Endodermal cell (in vitro differentiated cells): Measurements from ENCODE around the gene SMPX. TPM values are rescaled to one million over a fixed set of nuclear protein-coding genes. Genes with fewer than 3 reads are reported as not detected.

Experiments
- DNase-seq: peaks from one replicate; pipeline ENCODE4 v3.0.0-alpha.2; 2017
- H3K27ac ChIP-seq: 2 replicates; pipeline ENCODE4 v1.5.1; 2013; ENCODE audit warnings: mild to moderate bottlenecking, low read depth, low read length, moderate library complexity
- H3K27me3 ChIP-seq: 2 replicates; pipeline ENCODE4 v1.6.1; 2013; ENCODE audit warnings: mild to moderate bottlenecking, low read length, moderate library complexity; ENCODE audit not compliant: insufficient read depth, control insufficient read depth, poor library complexity, severe bottlenecking
- H3K36me3 ChIP-seq: 2 replicates; pipeline ENCODE4 v1.7.0; 2013; ENCODE audit warnings: mild to moderate bottlenecking, low read length, moderate library complexity; ENCODE audit not compliant: control insufficient read depth, insufficient read depth
- H3K4me1 ChIP-seq: one replicate; pipeline ENCODE4 v1.7.0; 2013; ENCODE audit warnings: low read length; ENCODE audit not compliant: control insufficient read depth, insufficient read depth
- H3K4me3 ChIP-seq: 2 replicates; pipeline ENCODE4 v1.5.1; 2013; ENCODE audit warnings: mild to moderate bottlenecking, low read length, moderate library complexity
- H3K9ac ChIP-seq: 2 replicates; pipeline ENCODE4 v1.6.1; 2013; ENCODE audit warnings: mild to moderate bottlenecking, low read length, moderate library complexity; ENCODE audit not compliant: poor library complexity, severe bottlenecking; ENCODE audit errors: extremely low read depth
- H3K9me3 ChIP-seq: 2 replicates; pipeline ENCODE4 v1.6.1; 2013; ENCODE audit warnings: mild to moderate bottlenecking, low read length, moderate library complexity; ENCODE audit not compliant: control insufficient read depth
- H3K27ac Mint-ChIP-seq: 2 replicates; pipeline ENCODE4 v1.8.0; 2020; ENCODE audit warnings: mixed read lengths
- H3K27me3 Mint-ChIP-seq: 2 replicates; pipeline ENCODE4 v1.8.0; 2021; ENCODE audit warnings: mild to moderate bottlenecking, mixed read lengths; ENCODE audit not compliant: insufficient read depth
- H3K36me3 Mint-ChIP-seq: 2 replicates; pipeline ENCODE4 v1.8.0; 2020; ENCODE audit warnings: low read depth, mixed read lengths
- H3K4me1 Mint-ChIP-seq: 2 replicates; pipeline ENCODE4 v1.8.0; 2020; ENCODE audit warnings: mixed read lengths
- H3K4me3 Mint-ChIP-seq: 2 replicates; pipeline ENCODE4 v1.8.0; 2020; ENCODE audit warnings: mild to moderate bottlenecking, moderate library complexity, mixed read lengths
- H3K9me3 Mint-ChIP-seq: 2 replicates; pipeline ENCODE4 v1.8.0; 2020; ENCODE audit warnings: mild to moderate bottlenecking, mixed read lengths
- WGBS, 2 experiments: methylation state at CpG; one replicate each; pipeline versions ENCODE4 v1.1.5 to v1.1.7; 2013; ENCODE audit warnings: missing lambda C conversion rate in 2 of 2, mixed read lengths in 1 of 2; ENCODE audit not compliant: insufficient coverage in 1 of 2, insufficient read length in 1 of 2; 5-methylcytosine and 5-hydroxymethylcytosine counted together
- total RNA-seq, 2 donors: library from RNA; stranded (reverse); fragmentation: NEBNext Ultra II Directional in 1 of 2; extraction: Animal tissue kit (Norgen Biotek cat#: 25700) in 1 of 2; gene quantifications; 2 replicates in 1 of 2; 3 replicates in 1 of 2; pipeline ENCODE4 v1.2.1, GENCODE V29; 2021
- TF ChIP-seq, protein P1 (sequence below): fragments of 200-600 bp; sonication (generic); conservative IDR thresholded peaks from 2 replicates; pipeline ENCODE4 v1.5.0; 2021; ENCODE audit warnings: antibody characterized with exemption, mild to moderate bottlenecking

SMPX gene
- total RNA-seq, 2 donors from 2014 or later: 0.31 TPM; not detected in 1

DNA sequence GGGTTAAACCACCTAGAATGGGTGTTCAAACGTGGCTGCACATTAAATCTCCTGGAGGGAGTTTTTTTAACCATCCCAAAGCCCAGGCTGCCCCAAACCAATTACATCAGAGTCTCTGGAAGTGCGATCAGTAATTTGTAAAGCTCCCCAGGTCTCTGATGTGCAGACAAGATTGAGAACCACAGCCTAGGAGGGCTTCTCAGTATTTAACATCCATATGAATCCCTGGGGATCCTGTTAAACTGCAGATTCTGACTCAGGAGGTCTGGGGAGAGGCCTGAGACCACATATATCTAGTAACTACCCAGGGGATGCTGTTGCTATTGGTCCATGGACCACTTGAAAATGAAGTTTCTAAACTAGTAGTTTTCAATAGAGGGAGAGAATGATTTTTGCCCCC lies 42.6 kb downstream of the SMPX start:
- Mint-ChIP-seq H3K4me1 (peaks cover 4% of the 10 kb centered on the region), H3K9me3 (peaks cover 6% of the 10 kb centered on the region), H3K4me3 (no peak overlapping the region), H3K27ac (no peak overlapping the region), H3K36me3 (no peaks in the 10 kb centered on the region), H3K27me3 (no peaks in the 10 kb centered on the region)
- H3K9me3 ChIP-seq: no peaks in the 10 kb centered on the region
- no peaks in the 10 kb centered on the region for H3K36me3 ChIP-seq
- 83% methylated on average over 1 of the region's 2 CpGs for WGBS, 2 experiments
- TF ChIP-seq, protein P1, sequence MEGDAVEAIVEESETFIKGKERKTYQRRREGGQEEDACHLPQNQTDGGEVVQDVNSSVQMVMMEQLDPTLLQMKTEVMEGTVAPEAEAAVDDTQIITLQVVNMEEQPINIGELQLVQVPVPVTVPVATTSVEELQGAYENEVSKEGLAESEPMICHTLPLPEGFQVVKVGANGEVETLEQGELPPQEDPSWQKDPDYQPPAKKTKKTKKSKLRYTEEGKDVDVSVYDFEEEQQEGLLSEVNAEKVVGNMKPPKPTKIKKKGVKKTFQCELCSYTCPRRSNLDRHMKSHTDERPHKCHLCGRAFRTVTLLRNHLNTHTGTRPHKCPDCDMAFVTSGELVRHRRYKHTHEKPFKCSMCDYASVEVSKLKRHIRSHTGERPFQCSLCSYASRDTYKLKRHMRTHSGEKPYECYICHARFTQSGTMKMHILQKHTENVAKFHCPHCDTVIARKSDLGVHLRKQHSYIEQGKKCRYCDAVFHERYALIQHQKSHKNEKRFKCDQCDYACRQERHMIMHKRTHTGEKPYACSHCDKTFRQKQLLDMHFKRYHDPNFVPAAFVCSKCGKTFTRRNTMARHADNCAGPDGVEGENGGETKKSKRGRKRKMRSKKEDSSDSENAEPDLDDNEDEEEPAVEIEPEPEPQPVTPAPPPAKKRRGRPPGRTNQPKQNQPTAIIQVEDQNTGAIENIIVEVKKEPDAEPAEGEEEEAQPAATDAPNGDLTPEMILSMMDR: no peak
- no peaks in the 10 kb centered on the region for H3K27me3 ChIP-seq
- no peak overlapping the region for H3K9ac ChIP-seq
- no peak overlapping the region for H3K27ac ChIP-seq
- H3K4me1 ChIP-seq: no peaks in the 10 kb centered on the region
- no peak overlapping the region for H3K4me3 ChIP-seq
- DNase-seq: no peak

DNA sequence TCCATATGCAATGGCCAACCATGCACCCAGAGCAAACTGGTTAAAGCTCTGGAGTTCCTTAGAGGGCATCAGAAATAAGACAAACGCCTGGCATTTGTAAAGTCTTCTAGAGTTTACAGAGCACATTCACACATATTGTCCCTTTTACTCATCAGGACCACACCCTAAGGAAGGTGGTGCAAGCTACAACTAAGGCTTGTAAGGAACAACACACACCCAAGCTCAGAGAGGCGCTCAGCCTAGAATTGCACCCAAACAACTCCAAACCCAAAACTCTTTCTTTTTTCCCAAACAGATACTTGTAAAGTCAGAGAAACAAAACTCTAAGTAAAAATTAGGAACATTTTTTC lies 46.1 kb downstream of the SMPX start:
- Histone ChIP-seq H3K4me1 (no peaks in the 10 kb centered on the region), H3K36me3 (no peaks in the 10 kb centered on the region), H3K9ac (no peak overlapping the region), H3K4me3 (no peak overlapping the region), H3K27ac (no peak overlapping the region), H3K27me3 (no peaks in the 10 kb centered on the region), H3K9me3 (no peaks in the 10 kb centered on the region)
- Mint-ChIP-seq H3K4me1 (no peaks in the 10 kb centered on the region), H3K36me3 (no peaks in the 10 kb centered on the region), H3K9me3 (peaks cover 6% of the 10 kb centered on the region), H3K27me3 (no peaks in the 10 kb centered on the region), H3K27ac (no peak overlapping the region), H3K4me3 (no peak overlapping the region)
- WGBS, 2 experiments: 75% methylated on average over 2 of the region's 2 CpGs; no CpG with 5 or more reads in 1 of the 2 experiments
- TF ChIP-seq, protein P1: no peak
- no peak for DNase-seq

DNA sequence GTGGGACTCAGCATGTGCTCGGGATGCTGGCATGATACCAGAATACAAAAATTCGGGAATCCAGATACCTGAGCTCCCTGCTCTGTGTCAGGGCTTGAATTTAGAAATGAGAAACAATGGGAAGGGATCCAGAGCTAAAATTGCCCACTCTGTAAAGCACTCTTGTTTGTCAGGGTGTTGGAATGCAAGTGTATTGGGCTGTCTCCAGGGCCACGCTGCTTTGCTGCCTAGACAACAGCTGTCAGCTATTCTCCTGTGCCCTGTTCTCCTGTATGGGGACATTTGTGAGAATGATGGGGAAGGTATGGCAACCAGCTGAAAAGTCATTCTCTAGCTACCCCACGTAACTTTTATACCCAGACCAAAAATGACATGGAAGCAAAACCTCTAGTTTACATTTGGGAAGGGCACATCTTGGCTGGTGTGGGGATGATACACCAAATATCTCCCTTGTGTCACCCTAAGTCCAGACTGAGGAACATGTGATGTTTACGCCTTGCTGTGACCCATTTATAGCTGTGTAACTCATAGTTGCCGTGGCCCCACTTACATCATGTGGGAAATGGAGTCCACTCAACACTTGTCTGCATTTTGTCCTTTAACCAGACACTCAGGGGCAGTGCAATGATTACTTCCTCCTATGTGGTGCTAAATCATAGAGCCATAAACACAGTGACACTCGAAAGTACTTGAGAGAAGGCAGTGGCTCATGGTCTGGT lies 46.6 kb downstream of the SMPX start:
- Histone ChIP-seq H3K27ac (no peak overlapping the region), H3K27me3 (no peaks in the 10 kb centered on the region), H3K4me1 (no peaks in the 10 kb centered on the region), H3K36me3 (no peaks in the 10 kb centered on the region), H3K9ac (no peak overlapping the region), H3K4me3 (no peak overlapping the region), H3K9me3 (no peaks in the 10 kb centered on the region)
- H3K9me3 Mint-ChIP-seq: peaks cover 6% of the 10 kb centered on the region
- no peaks in the 10 kb centered on the region for H3K36me3 Mint-ChIP-seq
- WGBS, 2 experiments: 94 to 96% methylated on average over 3 to 7 of the region's 7 CpGs
- no peak overlapping the region for H3K4me3 Mint-ChIP-seq
- TF ChIP-seq, protein P1: no peak
- no peak overlapping the region for H3K27ac Mint-ChIP-seq
- DNase-seq: no peak
- no peaks in the 10 kb centered on the region for H3K4me1 Mint-ChIP-seq
- H3K27me3 Mint-ChIP-seq: no peaks in the 10 kb centered on the region
